Stimulated activated naive CD4-positive, alpha-beta T cell treated with Interleukin-2 at 50 U/mL for 16 hours (primary cell): Measurements from ENCODE around the gene CLEC3A.
"Not testable (repeated sequence)": the region's sequence is repeated elsewhere in the genome, so short reads cannot be mapped to it uniquely, and the experiment has no call there.

Source experiments
- DNase-seq: peaks from one replicate; lab custom pipeline; 2025; lab: John Stamatoyannopoulos, UW

Gene CLEC3A

DNA sequence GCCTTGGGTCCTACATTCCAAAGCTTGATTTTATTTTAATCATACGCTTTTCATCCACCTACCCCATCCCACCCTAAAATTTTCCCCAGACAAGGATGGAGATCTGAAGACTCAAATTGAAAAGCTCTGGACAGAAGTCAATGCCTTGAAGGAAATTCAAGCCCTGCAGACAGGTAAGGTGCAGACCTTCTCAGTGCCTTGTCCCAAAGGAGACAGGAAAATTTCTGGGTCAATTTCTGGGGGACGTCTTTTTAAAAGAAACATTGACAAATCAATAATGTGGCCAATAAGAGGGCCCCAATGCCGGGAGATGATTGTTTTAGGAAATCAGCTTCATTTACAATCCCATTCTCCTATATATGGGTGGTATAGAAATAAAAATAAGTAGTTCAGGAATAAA lies 5.7 kb downstream of the CLEC3A start:
- no peak for DNase-seq

DNA sequence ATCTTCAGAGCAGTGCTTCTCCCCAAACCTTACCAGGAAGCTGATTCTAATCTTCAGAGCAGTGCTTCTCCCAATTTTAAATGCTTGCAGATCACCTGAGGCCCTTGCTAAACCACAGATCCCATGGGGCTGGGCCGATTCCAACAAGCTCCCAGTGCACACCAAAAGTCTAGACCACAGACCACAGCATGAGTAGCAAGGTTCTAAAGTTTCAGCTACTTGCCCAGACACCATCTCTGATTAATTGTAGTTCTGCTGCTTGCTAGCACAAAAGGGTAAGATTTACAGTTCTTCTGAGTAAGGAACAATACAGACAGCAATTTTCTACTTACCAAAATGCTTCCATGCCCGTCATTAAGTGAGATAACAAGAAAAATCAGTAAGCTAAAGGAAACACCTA lies 12.2 kb downstream of the CLEC3A start:
- no peak for DNase-seq

DNA sequence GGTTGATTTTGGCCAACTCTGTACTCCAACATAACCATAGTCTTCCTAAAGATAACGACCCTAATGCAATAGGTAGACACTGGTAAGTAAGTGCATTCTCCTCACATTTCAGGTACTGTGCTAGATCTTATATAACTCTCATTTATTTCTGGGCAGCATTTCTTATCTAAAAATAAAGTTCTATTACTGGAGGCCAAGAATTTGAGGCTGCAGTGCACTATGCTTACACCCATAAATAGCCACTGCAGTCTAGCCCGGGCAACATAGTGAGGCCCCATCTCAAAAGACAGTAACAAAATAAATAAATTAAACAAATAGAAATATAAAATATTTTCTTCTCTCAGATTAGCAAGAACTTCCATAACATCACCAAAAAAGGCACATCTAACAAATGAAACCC lies 12.7 kb downstream of the CLEC3A start:
- no peak for DNase-seq

DNA sequence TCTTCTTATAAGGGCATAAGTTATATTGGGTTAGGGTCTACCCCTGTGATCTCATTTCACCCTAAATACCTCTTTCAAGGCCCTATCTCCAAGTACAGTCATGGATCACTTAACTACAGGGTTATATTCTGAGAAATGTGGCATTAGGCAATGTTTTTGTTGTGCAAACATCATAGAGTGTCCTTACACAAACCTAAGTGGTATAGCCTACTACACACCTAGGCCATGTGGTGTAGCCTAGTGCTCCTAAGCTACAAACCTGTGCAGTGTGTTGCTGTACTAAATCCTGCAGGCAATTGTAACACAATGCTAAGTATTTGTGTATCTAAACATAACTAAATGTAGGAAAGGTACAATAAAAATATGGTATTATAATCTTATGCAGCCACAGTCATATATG lies 18.0 kb downstream of the CLEC3A start:
- DNase-seq, result no peak

DNA sequence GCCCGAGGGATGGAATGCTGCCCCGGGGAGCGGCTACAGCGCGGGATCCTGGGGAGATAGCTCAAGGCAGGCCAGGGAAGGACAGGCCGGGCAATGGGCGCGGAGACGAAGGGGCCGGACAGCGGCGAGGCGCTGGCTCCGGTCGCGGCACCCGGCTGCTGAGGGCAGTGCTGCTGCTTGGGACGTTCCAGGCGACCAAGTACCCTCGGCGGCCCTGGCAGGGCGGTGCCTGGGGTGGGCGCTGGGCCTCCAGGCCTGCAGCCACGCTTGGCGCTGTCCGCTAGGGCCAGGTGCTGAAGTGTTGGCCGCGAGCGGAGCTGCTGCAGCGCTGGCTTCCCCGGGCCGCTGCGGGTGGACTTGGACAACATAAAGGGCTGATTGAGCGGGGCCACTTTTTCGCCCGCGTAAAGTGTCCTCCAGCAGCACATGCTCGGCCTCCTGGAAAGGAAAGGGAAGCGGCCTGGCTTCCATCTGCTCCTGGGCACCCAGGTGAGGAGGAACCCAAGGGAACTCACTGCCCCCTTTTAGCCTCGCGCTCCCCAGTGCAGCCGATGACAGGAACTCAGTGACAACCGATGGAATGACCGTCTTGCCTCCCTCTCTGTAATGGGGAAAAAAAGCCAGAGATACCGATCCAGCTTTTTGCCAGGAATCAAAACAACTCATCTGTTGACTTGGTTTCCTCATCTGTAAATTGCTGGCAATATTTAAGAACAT lies 23.7 kb downstream of the CLEC3A start:
- no peak for DNase-seq

DNA sequence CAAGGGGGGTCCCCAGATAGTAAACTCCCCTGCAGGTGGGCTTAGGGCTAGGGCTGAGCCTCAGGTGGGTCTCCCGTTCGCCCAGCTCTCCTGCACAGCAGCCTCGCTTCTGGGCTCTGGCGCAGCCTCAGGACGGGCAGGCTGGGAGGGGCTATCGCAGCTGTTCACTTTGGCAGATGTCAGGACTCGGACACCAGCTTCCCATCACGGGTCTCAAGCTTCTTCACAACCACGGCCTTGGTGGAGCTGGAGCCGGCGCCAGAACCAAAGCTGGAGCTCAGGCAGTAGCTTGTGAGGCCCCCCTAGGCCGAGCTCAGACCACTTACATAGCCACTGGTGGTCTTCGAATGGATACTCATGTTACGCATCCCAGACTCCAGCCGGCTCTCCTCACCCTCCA lies 26.0 kb downstream of the CLEC3A start:
- no peak for DNase-seq

DNA sequence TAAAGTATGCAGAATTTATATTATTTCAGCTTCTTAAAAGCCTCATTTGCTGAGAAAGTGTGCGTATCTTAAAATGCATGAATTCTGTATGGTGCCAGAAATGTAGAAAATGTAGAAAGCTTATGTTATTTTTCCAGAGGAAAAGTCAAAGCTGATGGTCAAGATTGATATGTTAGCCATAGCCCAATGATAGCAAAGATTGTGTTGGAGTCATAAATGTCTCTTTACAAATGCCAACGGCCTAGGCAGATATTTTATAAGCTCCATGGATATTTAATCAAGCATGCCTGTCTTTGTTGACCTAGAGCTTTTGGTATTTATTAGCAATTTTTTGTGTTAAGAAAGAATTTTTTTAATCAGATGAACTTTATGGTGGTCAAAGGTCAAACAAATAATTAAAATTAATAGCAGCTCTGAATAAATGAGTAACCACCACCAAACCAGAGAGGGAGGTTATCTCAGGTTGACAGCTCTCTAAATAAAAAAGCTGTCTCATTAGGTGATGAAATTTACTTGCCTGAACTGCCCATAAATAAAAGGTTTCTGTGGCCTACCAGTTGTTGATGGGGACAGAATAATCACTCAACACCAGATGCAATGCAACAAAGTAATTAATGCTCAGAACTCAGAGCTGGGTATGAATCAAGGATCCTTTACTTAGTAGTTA lies 28.5 kb downstream of the CLEC3A start:
- no peak for DNase-seq

DNA sequence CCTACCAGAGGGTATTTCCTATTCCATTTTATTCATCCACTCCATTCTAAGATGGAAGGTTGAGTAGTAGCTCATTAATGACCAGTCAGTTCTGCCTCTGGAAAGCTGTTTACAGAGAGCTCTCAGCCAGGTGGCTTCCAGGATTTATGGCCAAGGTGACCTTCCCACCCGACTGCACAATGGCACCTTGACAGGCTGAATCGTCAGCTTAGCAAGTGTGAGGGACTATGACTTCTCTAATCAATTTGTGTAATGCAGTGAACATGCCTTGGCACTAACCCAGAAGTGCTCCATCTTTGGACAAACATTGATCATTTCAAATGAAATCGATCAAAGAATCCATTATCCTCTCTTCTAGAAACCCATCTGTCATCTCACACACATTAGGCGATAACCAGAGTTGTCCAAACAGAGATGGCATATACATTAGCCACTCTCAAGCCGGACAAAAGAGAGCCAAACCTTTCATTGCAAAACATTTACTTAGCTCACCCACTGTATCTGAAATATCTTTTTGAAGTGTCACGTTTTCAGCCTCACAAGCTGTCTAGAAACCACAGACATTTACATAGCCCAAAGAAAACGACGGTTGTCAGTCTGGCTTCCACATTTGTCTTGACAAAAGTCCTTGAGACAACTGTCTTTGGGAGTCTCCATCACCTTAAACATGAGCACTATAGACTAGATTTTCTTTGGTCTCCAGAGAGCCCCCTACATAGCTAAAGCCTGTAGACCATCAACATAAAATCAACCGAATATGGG lies 35.6 kb downstream of the CLEC3A start:
- no peak for DNase-seq

DNA sequence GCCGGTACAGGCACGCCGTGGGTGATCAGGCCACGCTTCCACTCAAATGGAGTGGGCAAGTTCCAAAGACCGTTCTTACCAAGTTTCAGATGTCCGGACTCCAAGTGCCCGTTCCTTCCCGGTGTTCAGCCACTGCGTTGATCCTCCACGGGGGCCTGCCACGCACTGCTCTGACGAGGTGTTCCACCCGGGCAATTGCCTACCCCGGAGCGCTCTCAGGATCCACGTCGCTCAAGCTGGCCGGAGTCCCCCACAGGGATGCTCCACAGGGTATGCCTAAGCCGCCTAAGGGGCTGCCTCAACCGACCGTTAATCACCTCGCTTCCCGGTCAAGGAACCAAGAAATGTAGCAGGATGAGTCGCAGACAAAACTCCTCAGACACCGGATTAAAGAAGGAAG lies 37.5 kb downstream of the CLEC3A start:
- DNase-seq, result not testable (repeated sequence)

DNA sequence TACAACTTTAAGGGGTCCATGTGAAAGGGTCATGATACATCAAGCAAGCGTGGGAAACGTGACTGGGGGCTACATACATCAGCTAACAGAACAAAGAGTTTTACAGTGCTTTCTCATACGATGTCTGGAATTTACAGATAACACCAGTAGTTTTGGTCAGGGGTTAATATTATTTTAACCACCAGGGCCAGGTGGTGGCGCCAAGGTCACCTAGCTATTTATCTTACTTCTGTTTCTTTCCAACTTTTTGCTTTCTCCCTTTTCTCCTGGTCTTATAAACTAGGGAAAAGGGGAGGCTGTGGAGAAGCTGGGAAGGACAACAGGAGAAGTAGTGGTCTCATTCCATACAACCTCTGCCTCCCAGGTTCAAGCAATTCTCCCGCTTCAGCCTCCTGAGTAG lies 37.9 kb downstream of the CLEC3A start:
- DNase-seq, result no peak

DNA sequence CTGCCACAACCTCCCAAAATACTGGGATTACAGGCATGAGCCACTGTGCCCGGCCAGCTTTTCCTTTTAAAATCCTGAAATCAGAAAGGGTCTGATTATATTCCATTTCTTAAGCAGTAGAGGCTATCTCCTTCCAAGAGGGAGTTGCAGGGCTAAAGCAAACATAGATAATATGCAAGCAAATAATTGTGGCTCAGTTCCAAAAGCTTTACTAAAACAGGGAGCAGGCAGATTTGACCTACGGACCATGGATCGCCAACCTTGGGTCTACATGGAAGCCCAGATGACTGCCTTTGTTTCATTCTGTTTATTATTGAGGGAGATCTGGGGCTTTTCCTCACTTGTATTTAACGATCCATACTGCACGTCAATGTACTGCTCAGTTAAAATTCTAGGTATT lies 38.5 kb downstream of the CLEC3A start:
- DNase-seq, result no peak

DNA sequence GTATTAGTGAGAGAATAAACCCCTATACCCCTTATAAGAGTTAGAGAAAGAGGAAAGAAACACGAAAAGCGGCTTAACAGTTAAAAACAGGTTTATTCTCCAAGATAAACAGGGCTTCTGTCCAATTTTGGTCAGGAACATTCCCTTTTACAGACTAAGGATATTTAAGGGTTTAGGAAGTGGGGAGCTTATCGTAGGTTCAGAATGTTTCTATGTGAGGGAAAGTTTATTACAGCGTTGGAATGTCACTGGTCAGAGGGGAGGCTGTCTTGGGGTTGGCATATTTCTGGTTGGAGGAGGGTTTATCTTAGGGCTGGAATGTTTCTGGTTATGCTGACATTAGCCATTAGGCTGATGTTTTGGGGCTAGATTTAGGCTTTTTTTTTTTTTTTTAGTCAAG lies 43.0 kb downstream of the CLEC3A start:
- no peak for DNase-seq

DNA sequence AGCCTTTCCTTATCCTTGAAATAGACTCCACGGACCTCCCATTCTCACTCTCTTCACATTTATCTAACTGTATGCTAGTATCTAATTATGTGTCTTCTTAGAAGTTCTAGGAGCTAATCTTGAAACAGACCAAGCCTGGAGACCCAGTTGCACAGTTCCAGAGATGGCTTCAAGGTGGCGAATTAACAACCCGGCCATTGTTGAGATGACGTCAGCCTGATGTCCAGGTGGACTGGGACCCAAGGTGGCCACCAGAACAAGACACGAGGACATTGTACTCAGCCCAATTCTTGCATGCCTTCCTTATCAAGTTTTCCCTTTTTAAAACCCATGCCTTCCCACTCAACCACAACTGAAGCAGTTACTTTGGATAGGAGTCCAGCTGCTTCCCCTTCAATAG lies 47.6 kb downstream of the CLEC3A start:
- no peak for DNase-seq

DNA sequence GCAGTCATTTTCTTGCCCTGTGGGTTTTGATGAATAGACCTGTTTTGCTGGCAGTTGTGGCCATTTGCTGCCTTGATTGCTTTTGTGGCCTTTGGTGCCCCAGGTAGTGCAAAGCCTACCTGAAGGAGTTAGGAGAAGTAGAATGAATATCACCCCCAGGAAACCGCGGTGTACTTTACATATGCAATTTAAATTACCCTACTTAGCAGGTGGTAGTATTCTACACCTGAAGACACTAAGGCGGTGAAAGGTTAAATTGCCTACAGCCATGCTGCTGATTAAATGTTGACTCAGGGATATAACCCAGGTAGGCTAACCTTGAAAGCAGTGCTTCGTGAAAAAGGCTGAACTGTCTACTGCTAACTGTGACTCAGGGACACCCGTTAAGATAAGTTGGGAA lies 49.9 kb downstream of the CLEC3A start:
- no peak for DNase-seq

DNA sequence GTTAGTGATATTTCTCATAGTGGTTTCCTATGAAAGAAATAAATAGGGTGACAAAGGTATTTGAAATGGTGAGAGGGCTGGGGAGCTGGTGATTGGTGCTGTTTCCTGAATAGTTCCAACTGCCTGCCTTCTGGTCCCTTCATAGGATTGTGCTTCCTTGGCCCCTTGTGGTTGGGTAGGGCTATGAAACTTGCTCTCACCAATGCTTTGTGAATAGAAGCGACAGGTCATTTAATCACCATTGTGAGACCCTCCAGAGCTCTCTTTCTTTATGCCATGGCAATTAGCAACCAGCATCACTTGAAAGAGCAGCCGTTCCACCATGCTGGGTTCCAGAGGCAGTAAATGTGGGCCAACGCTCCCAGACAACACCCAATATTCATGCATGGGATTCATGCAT lies 53.5 kb downstream of the CLEC3A start:
- no peak for DNase-seq

DNA sequence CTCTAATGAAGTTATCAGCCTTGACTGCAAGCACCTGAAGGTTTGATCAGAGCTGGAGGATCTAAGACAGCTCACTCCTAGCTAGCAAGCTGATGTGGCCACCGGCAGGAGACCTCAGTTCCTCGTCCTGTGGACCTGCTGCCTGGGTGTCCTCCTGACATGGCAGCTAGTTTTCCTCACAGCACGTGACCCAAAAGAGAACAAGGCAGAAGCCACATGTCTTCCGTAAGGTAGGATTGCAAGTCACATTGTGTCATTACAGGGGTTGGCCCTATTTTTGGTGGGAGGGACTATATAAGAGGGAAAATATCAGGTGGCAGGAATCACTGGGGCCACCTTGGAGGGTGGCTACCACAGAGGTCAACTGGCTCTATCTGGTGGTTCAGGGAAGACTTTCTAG lies 59.0 kb downstream of the CLEC3A start:
- no peak for DNase-seq
